COLO829 (cell line): ENCODE results near the gene HSF2BP.
"Not testable (repeated sequence)": the region's sequence is repeated elsewhere in the genome, so short reads cannot be mapped to it uniquely, and the experiment has no call there.

Experiments
- DNase-seq: peaks from one replicate; pipeline ENCODE4 v3.0.0; 2012; ENCODE audit warnings: low spot score

HSF2BP gene

GRCh38 chr21:43516860-43517627 lies 142.2 kb downstream of the HSF2BP start:
- DNase-seq: not testable (repeated sequence)

GRCh38 chr21:43516295-43516847 lies 142.9 kb downstream of the HSF2BP start:
- DNase-seq: not testable (repeated sequence)

- DNase-seq: not testable (repeated sequence)
These were observed 144.5 kb downstream of the HSF2BP start for GRCh38 chr21:43514834-43515233.

GRCh38 chr21:43513023-43513422 lies 146.3 kb downstream of the HSF2BP start:
- DNase-seq: not testable (repeated sequence)

GRCh38 chr21:43511209-43511608 lies 148.1 kb downstream of the HSF2BP start:
- not testable (repeated sequence) for DNase-seq

- not testable (repeated sequence) for DNase-seq
These were observed 148.6 kb downstream of the HSF2BP start for GRCh38 chr21:43510669-43511068.

GRCh38 chr21:43503892-43504291 lies 155.4 kb downstream of the HSF2BP start:
- not testable (repeated sequence) for DNase-seq

- not testable (repeated sequence) for DNase-seq
These were observed 156.1 kb downstream of the HSF2BP start for GRCh38 chr21:43503075-43503750.

- DNase-seq: not testable (repeated sequence)
These were observed 156.7 kb downstream of the HSF2BP start for GRCh38 chr21:43502407-43503071.

GRCh38 chr21:43498924-43499323 lies 160.4 kb downstream of the HSF2BP start:
- not testable (repeated sequence) for DNase-seq

GRCh38 chr21:43498065-43498464 lies 161.2 kb downstream of the HSF2BP start:
- not testable (repeated sequence) for DNase-seq

GRCh38 chr21:43494279-43495012 lies 164.8 kb downstream of the HSF2BP start:
- not testable (repeated sequence) for DNase-seq

GRCh38 chr21:43493471-43493870 lies 165.8 kb downstream of the HSF2BP start:
- DNase-seq: not testable (repeated sequence)

- DNase-seq: not testable (repeated sequence)
These were observed 171.1 kb downstream of the HSF2BP start for GRCh38 chr21:43488235-43488634.

GRCh38 chr21:43486051-43486450 lies 173.2 kb downstream of the HSF2BP start:
- DNase-seq: not testable (repeated sequence)

GRCh38 chr21:43485016-43485415 lies 174.3 kb downstream of the HSF2BP start:
- DNase-seq: not testable (repeated sequence)

GRCh38 chr21:43479197-43479596 lies 180.1 kb downstream of the HSF2BP start:
- not testable (repeated sequence) for DNase-seq
